ENCODE results near the gene HBD. TPM values are rescaled to one million over a fixed set of nuclear protein-coding genes. Genes with fewer than 3 reads are reported as not detected.

HBD gene
- total RNA-seq = not detected in 2 replicates

DNA sequence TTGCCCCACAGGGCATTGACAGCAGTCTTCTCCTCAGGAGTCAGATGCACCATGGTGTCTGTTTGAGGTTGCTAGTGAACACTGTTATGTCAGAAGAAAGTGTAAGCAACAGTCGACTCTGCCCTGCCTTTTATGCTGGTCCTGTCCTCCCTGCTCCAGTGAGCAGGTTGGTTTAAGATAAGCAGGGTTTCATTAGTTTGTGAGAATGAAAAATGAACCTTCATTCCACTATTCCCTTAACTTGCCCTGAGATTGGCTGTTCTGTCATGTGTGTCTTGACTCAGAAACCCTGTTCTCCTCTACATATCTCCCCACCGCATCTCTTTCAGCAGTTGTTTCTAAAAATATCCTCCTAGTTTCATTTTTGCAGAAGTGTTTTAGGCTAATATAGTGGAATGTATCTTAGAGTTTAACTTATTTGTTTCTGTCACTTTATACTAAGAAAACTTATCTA is at the start of gene HBD:
Gene HBD (minus strand): TSS at position 103 of the 454 bp plus-strand sequence. CDS start 50 bp downstream, at position 53.
- no peak for TF ChIP-seq CTCF (IDR thresholded peaks at IDR 0.05)
- intact Hi-C loops (cut with micrococcal nuclease) = no loop called here
- Mint-ChIP-seq H3K27ac (no peak within 1 kb of the TSS), H3K4me1 (peaks cover 3% of the 10 kb centered on the region), H3K36me3 (ENCODE audit: low read depth) (no peaks in the 10 kb centered on the region), H3K27me3 (peaks cover 4% of the 10 kb centered on the region), H3K4me3 (no peak within 1 kb of the TSS), H3K9me3 (no peaks in the 10 kb centered on the region)
- POLR2A ChIA-PET = no interaction called here
- ATAC-seq (ENCODE audit: low read depth) (no peak), DNase-seq (no peak)
- CTCF ChIA-PET = no interaction called here

GRCh38 chr11:5283882-5284281 is 49.6 kb upstream of the HBD start:
- ChIA-PET POLR2A (no interaction called here), CTCF (no interaction called here)
- no peaks in the 10 kb centered on the region for H3K27me3 Mint-ChIP-seq
- intact Hi-C loops (cut with micrococcal nuclease) = no loop called here
- no peak overlapping the region for H3K27ac Mint-ChIP-seq
- no peaks in the 10 kb centered on the region for H3K4me1 Mint-ChIP-seq
- ATAC-seq (ENCODE audit: low read depth) = no peak
- no peaks in the 10 kb centered on the region for H3K36me3 Mint-ChIP-seq (ENCODE audit: low read depth)
- no peak for DNase-seq
- H3K9me3 Mint-ChIP-seq = no peaks in the 10 kb centered on the region
- no peak for TF ChIP-seq CTCF (IDR thresholded peaks at IDR 0.05)
- H3K4me3 Mint-ChIP-seq = no peak overlapping the region

DNA sequence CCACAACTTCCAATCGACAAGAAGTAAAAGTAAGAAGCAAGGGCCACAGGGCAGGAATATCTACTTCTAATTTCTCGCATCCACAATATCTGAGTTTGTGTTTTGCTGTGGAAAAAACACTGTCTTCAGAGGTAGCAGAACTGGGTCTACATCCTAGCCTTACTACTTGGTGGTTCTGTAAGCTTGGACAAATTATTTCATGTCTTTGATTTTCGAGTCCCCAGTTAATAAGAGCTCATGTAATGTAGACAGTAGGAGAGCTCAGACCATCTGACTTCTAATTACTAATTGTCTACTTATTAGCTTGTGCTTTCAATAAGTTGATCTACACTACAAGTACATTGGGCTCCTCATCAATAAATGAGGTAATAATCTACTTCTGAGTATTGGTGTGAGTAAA is 48.8 kb upstream of the HBD start:
- H3K27ac Mint-ChIP-seq = no peak overlapping the region
- no peak overlapping the region for H3K4me3 Mint-ChIP-seq
- no peaks in the 10 kb centered on the region for H3K9me3 Mint-ChIP-seq
- TF ChIP-seq CTCF (IDR thresholded peaks at IDR 0.05) = no peak
- H3K4me1 Mint-ChIP-seq = no peaks in the 10 kb centered on the region
- no peaks in the 10 kb centered on the region for H3K36me3 Mint-ChIP-seq (ENCODE audit: low read depth)
- intact Hi-C loops (cut with micrococcal nuclease) = no loop called here
- ChIA-PET CTCF (interaction anchor here (0.6 kb wide), 1 partner anchor 526 kb away, joined by 4 read pairs; no protein-coding TSS in a partner anchor), POLR2A (no interaction called here)
- no peaks in the 10 kb centered on the region for H3K27me3 Mint-ChIP-seq
- ATAC-seq (ENCODE audit: low read depth) (no peak), DNase-seq (no peak)

DNA sequence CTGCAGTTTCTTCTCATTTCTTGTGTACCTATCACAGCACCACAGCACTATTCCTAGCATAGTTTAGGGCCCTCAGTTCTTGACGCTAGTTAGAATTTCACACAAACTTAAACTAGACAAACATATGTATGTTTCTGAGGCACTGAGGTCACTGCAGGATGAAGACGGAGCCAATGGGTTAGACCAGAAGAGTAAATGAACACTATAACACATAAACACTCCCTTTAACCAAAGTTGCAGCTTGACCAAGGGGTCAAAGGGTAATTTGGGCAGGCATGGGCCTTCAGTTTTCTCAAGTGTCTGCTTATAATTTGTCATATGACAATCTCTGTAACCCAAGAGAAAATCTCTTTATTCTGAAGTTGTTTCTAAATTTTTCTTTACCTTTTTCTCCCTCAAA is 48.3 kb upstream of the HBD start:
- Mint-ChIP-seq H3K27ac (no peak overlapping the region), H3K4me1 (no peaks in the 10 kb centered on the region), H3K4me3 (no peak overlapping the region), H3K9me3 (no peaks in the 10 kb centered on the region), H3K36me3 (ENCODE audit: low read depth) (no peaks in the 10 kb centered on the region), H3K27me3 (no peaks in the 10 kb centered on the region)
- ATAC-seq (ENCODE audit: low read depth) = no peak
- ChIA-PET CTCF (interaction anchor here (0.6 kb wide), 1 partner anchor 527 kb away, joined by 4 read pairs; no protein-coding TSS in a partner anchor), POLR2A (no interaction called here)
- no peak for DNase-seq
- intact Hi-C loops (cut with micrococcal nuclease) = no loop called here
- TF ChIP-seq CTCF (IDR thresholded peaks at IDR 0.05) = no peak

DNA sequence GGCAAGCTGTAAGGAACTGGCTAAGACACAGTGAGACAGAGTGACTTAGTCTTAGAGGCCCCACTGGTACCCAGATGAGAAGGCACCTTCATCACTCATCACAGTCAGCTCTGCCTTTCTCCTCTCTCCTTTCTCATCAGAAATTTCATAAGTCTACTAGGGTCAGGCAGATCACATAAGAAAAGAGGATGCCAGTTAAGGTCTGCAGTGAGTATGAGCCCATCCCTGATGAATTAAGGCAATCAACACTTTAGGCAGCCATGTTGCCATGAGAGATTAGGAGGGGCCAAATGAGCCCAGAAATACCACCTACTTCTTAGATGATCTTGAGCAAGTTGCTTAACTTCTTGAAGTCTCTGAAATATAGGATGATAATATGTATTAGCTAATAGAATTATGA is 47.3 kb upstream of the HBD start:
- H3K4me3 Mint-ChIP-seq = no peak overlapping the region
- POLR2A ChIA-PET = no interaction called here

More for the DNA sequence above, 47.3 kb upstream of the HBD start:
- no peak for DNase-seq
- Mint-ChIP-seq H3K9me3 (no peaks in the 10 kb centered on the region), H3K36me3 (ENCODE audit: low read depth) (no peaks in the 10 kb centered on the region), H3K27ac (no peak overlapping the region), H3K27me3 (no peaks in the 10 kb centered on the region), H3K4me1 (no peaks in the 10 kb centered on the region)
- no peak for ATAC-seq (ENCODE audit: low read depth)
- CTCF ChIA-PET = no interaction called here
- TF ChIP-seq CTCF (IDR thresholded peaks at IDR 0.05) = no peak
- intact Hi-C loops (cut with micrococcal nuclease) = no loop called here

Measured in activated B cell treated with CpG ODN at 0.5 μM for 24 hours (primary cell).